Right cardiac atrium (tissue), 5 donors: ENCODE results near the gene PCNA. TPM values are rescaled to one million over a fixed set of nuclear protein-coding genes. Genes with fewer than 3 reads are reported as not detected.
A peak's percentile ranks its signal among the peaks of the same experiment; 100 is the strongest.

Experiments
- ATAC-seq, 2 donors: fragments of 200-7000 bp; cut with Tn5 transposase; one replicate each; pipeline versions ENCODE4 v1.8.0 to v1.9.1; 2020; ENCODE audit warnings: moderate library complexity in 2 of 2, mild to moderate bottlenecking in 1 of 2
- DNase-seq, 3 donors: peaks; one replicate each; pipeline ENCODE4 v3.0.0-alpha.2; 2020
- H3K27ac ChIP-seq: one replicate; pipeline ENCODE4 v1.5.1; 2013; ENCODE audit warnings: mild to moderate bottlenecking, low read length, control low read depth, moderate library complexity
- H3K27me3 ChIP-seq: one replicate; pipeline ENCODE4 v1.6.1; 2013; ENCODE audit not compliant: control insufficient read depth, insufficient read depth
- H3K4me1 ChIP-seq: one replicate; pipeline ENCODE4 v1.6.1; 2013; ENCODE audit warnings: low read length; ENCODE audit not compliant: control insufficient read depth, insufficient read depth
- H3K4me3 ChIP-seq: one replicate; pipeline ENCODE4 v1.5.1; 2013; ENCODE audit warnings: low read length, control low read depth
- H3K9me3 ChIP-seq: one replicate; pipeline ENCODE4 v1.6.1; 2013; ENCODE audit warnings: low read length; ENCODE audit not compliant: control insufficient read depth
- WGBS: extraction: QIAGEN DNeasy Blood & Tissue Kit; methylation state at CpG from one replicate; pipeline ENCODE4 v1.1.7; 2013; 5-methylcytosine and 5-hydroxymethylcytosine counted together
- intact Hi-C, 4 donors: fragments of 100-400 bp; cut with DNase I; formaldehyde crosslinking; loops; one replicate each; pipeline versions ENCODE4 v1.11.0 to v1.14.0; 2022 to 2023
- long read RNA-seq, 4 donors: library from polyadenylated mRNA; unstranded; transcript quantifications; one replicate each; pipeline ENCODE4 v2.0.0, GENCODE V29; 2020 to 2021
- polyA plus RNA-seq: library from polyadenylated mRNA; stranded (reverse); fragments of 200-250 nt; gene quantifications from one replicate; pipeline ENCODE4 v1.2.3, GENCODE V29; 2013
- total RNA-seq, 4 donors: library from RNA; stranded (reverse); fragmentation: NEBNext Ultra II Directional; extraction: Animal tissue kit (Norgen Biotek cat#: 25700); gene quantifications; one replicate each; pipeline ENCODE4 v1.2.1, GENCODE V29; 2021
- donor health status: healthy with polysubstance abuse.
- donor health status: DM: no; HTN: yes; CAD: no.
- donor health status: DM: no; HTN: no; CAD: no.
- donor health status: DM: no; HTN: yes; CAD: no; lungs with severe emphysema.
- donor health status: DM: yes; HTN: yes; CAD: no.

The PCNA gene
- total RNA-seq (10 to 100 TPM; 19.4 to 36.8 (median 25.7) TPM), polyA plus RNA-seq (41.4 TPM)
- long read RNA-seq, donor 1, transcript PCNA-202 (7 exons, 1,359 nt) = minor isoform, 14 of 34 reads
- long read RNA-seq, donor 1, transcript PCNA-201 (6 exons, 1,344 nt) = major isoform, 18 of 34 reads
- long read RNA-seq, donor 1, partial matches to known transcripts = 0 of 34 reads
- long read RNA-seq, donor 1, other reads (novel, unspliced or antisense) = 2 of 34 reads
- long read RNA-seq, donor 2, transcript PCNA-202 (7 exons, 1,359 nt) = major isoform, 11 of 22 reads
- long read RNA-seq, donor 2, transcript PCNA-201 (6 exons, 1,344 nt) = major isoform, 11 of 22 reads
- long read RNA-seq, donor 2, partial matches to known transcripts = 0 of 22 reads
- long read RNA-seq, donor 2, other reads (novel, unspliced or antisense) = 0 of 22 reads
- long read RNA-seq, donor 3, transcript PCNA-201 (6 exons, 1,344 nt) = major isoform, 29 of 55 reads
- long read RNA-seq, donor 3, transcript PCNA-202 (7 exons, 1,359 nt) = minor isoform, 24 of 55 reads
- long read RNA-seq, donor 3, partial matches to known transcripts = 0 of 55 reads
- long read RNA-seq, donor 3, other reads (novel, unspliced or antisense) = 2 of 55 reads
- long read RNA-seq, donor 4, transcript PCNA-202 (7 exons, 1,359 nt) = major isoform, 12 of 26 reads
- long read RNA-seq, donor 4, transcript PCNA-201 (6 exons, 1,344 nt) = major isoform, 12 of 26 reads
- long read RNA-seq, donor 4, partial matches to known transcripts = 1 of 26 reads
- long read RNA-seq, donor 4, other reads (novel, unspliced or antisense) = 1 of 26 reads

DNA sequence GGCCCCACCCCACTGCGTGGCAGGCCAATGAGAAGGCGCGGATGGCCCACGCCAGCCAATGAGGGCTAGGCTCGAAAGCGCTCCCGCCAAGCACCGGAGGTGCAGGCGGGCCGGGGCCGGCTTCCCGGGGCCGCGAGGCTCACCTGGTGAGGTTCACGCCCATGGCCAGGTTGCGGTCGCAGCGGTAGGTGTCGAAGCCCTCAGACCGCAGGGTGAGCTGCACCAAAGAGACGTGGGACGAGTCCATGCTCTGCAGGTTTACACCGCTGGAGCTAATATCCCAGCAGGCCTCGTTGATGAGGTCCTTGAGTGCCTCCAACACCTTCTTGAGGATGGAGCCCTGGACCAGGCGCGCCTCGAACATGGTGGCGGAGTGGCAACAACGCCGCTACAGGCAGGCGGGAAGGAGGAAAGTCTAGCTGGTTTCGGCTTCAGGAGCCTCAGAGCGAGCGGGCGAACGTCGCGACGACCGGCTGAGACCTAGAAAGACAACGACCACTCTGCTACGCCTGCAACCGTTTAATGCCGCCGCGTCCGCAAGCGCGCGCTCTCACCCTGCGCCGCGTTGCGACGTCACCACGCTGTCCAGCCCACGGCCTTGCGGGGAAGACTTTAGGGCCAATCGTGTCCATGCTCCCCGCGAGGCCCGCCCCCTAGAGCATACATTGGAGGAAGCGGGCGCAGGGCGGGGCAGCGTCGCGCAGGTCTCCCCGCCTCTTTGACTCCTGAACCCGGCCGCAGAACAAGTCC, at the start of gene PCNA:
PCNA (minus strand) TSS at position 524 of the 750 bp plus-strand sequence; CDS start at position 364, 160 bp downstream.
- ATAC-seq (peak; percentile 100), DNase-seq (peak; percentile 98 to 100 (median 99))
- intact Hi-C loops = no loop called here

DNA sequence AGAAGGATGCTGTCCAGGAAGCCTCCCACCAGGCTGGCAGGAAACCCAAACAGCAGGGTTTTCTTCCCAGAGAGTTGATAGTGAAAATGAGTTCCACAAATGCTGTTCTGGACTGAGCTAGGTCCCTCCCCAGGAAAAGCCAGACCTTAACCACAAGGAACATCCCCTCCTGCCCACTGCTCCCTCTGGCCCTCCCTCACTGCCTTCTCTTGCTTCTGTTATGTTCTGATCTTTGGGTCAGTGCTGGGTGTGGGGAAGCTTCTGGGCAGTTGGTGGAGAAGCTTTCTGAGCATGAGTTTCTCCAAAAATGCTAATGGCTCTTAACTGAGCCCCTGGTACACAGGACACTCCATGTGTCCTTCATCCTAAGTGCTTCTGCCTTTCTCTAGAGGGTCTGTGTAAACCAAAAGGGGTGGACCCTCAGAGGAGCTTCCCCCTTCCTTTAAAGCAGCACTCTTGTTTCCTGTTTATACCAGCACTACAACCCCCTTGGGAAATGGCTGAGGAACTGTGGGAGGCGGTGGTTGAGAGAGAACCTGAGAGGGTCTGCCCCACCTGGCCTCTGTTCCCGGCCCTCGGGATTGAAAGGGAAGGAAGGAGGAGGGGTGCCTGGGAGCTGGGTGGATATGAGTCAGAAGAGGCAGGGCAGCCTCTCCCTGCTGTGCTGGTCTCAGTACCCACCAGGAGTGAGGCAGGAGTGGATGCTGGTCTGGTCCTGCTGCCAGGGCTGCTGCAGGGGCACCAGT, 49.1 kb upstream of the PCNA start:
- DNase-seq (peak in 2 of 3 donors; percentile 29 to 53), ATAC-seq (peak; percentile 40 to 81)
- 28% methylated on average over 3 of the region's 3 CpGs for WGBS
- H3K27me3 ChIP-seq = no peaks in the 10 kb centered on the region
- no peak overlapping the region for H3K4me3 ChIP-seq
- intact Hi-C loops = no loop called here
- peaks cover 55% of the 10 kb centered on the region for H3K4me1 ChIP-seq
- peak overlapping the region; percentile 40 for H3K27ac ChIP-seq
- H3K9me3 ChIP-seq = no peaks in the 10 kb centered on the region

More for the DNA sequence above, at the start of gene PCNA:
- under 1% methylated on average over 71 of the region's 71 CpGs for WGBS
- H3K4me1 ChIP-seq = peaks cover 4% of the 10 kb centered on the region
- no peaks in the 10 kb centered on the region for H3K27me3 ChIP-seq
- peak within 1 kb of the TSS; percentile 87 for H3K27ac ChIP-seq
- H3K4me3 ChIP-seq = peak within 1 kb of the TSS; percentile 60
- H3K9me3 ChIP-seq = no peaks in the 10 kb centered on the region

DNA sequence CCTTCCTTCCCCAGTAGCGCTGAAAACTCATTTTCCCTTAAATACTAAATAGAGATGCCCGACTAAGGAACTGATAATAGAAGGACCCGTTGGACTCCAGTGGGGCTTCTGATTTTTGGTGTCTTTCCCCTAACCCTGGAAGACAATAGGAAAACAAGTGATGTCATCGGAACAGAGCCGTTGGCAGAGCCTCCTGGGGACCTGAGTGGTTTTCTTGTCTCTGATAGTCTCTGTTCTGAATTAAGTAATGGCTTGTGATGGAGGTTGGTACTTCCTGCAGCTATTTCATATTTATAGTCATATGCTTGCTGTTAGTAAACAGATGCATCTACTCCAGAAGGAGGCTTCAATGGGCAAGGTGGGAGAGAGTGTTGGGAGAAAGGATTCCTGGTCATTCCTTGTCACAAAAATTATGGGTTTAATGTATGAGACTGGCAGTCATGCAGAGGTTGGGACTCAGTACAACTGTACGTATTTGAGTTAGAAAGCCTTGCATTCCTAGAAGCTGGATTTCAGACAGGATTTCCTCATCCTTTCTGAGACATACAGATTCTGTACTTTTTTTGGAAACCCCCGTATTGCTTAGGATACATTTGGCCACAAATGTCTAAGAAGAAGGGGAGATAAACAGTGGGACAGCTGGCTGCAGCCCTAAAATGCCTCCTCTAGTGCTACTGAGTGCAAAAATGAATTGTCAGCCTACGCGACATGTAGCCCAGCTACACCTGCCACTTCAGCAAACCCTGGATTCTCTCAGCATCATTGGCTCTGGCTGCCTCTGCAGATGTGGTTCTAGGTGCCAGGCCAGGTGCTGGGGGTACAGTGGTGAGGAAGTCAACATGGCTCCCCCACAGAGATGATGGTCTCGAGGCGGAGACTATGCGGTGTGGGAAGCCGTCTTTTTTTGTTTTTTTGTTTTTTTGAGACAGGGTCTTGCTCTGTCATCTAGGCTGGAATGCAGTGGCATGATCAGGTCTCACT, 45.2 kb upstream of the PCNA start:
- 64% methylated on average over 13 of the region's 13 CpGs for WGBS
- peaks cover 21% of the 10 kb centered on the region for H3K4me1 ChIP-seq

DNA sequence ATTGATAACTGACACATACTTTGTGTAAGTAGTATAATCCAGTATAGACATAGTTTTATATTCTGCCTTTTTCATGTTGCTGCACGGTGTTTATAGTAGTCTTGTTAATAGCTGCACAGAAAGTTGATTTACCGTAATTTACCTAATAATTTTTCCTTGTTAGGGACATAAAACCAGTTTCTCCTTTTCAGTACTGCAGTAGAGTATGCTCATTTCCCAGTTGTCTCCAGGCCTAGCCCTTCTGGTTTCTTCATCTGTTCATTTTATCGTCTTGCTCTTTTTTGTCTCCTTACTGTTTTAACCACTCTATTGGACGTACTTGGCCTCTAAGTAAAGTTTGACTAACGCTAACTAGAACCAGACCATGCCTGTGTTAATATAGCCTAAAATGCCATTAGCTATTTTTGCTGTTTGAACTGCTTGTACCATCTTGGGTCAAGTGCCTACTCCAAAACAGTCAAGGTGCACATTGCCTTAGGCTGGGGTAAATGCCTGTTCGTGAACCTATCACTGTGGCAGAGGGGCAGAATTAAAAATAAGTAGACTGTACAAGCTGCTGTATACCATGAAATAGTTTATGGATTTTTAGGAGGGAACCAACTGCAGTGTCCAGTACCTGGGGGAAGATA, 41.9 kb upstream of the PCNA start:
- intact Hi-C loops = no loop called here
- no peaks in the 10 kb centered on the region for H3K9me3 ChIP-seq
- DNase-seq = no peak
- no peak for ATAC-seq
- H3K27me3 ChIP-seq = no peaks in the 10 kb centered on the region
- peaks cover 8% of the 10 kb centered on the region for H3K4me1 ChIP-seq
- WGBS = 79% methylated on average over 6 of the region's 6 CpGs
- H3K4me3 ChIP-seq = no peak overlapping the region
- H3K27ac ChIP-seq = no peak overlapping the region

More for the DNA sequence above, 45.2 kb upstream of the PCNA start:
- DNase-seq (no peak), ATAC-seq (no peak)
- H3K27ac ChIP-seq = no peak overlapping the region
- H3K4me3 ChIP-seq = no peak overlapping the region
- intact Hi-C loops = no loop called here
- no peaks in the 10 kb centered on the region for H3K27me3 ChIP-seq
- H3K9me3 ChIP-seq = no peaks in the 10 kb centered on the region

DNA sequence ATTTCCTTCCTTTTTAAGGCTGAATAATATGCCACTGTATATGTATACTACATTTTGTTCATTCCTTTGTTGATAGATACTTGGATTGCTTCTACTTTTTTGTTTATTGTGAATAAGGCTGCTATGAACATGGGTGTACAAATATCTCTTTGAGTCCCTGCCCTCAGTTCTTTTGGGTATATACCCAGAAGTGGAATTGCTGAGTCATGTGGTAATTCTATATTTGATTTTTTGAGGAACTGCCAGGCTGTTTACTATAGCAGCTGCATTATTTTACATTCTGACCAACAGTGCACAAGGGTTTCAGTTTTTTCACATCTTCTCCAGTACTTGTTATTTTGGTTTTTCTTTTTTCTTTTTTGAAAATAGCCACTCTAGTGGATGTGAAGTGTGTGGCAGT, 41.1 kb upstream of the PCNA start:
- peaks cover 8% of the 10 kb centered on the region for H3K4me1 ChIP-seq
- no peaks in the 10 kb centered on the region for H3K27me3 ChIP-seq
- ATAC-seq = no peak
- no peak overlapping the region for H3K4me3 ChIP-seq
- intact Hi-C loops = no loop called here
- no peaks in the 10 kb centered on the region for H3K9me3 ChIP-seq
- DNase-seq = no peak
- H3K27ac ChIP-seq = no peak overlapping the region

DNA sequence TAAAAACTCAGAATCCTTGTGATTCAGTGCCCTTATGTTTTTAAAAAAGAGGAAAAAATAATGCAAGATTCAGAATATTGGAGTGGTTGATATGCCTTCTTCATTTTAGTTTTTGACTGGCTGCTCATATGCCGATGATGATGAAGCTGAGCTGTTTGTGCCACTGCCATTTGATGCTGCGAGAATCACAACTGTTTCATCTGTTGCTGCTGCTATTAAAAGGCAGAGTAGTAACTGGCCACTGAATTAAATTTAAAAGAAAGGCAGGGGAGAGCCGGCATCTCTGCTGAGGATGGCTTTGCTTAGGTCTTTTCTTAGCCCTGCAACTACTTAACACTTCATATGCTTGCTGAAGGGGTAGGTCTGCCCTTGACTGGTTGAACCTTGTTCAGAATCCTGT, 40.2 kb upstream of the PCNA start:
- Histone ChIP-seq H3K27ac (no peak overlapping the region), H3K9me3 (no peaks in the 10 kb centered on the region), H3K4me1 (peaks cover 11% of the 10 kb centered on the region), H3K27me3 (no peaks in the 10 kb centered on the region), H3K4me3 (no peak overlapping the region)
- intact Hi-C loops = no loop called here
- DNase-seq (no peak), ATAC-seq (no peak)
- 55% methylated on average over 3 of the region's 3 CpGs for WGBS

DNA sequence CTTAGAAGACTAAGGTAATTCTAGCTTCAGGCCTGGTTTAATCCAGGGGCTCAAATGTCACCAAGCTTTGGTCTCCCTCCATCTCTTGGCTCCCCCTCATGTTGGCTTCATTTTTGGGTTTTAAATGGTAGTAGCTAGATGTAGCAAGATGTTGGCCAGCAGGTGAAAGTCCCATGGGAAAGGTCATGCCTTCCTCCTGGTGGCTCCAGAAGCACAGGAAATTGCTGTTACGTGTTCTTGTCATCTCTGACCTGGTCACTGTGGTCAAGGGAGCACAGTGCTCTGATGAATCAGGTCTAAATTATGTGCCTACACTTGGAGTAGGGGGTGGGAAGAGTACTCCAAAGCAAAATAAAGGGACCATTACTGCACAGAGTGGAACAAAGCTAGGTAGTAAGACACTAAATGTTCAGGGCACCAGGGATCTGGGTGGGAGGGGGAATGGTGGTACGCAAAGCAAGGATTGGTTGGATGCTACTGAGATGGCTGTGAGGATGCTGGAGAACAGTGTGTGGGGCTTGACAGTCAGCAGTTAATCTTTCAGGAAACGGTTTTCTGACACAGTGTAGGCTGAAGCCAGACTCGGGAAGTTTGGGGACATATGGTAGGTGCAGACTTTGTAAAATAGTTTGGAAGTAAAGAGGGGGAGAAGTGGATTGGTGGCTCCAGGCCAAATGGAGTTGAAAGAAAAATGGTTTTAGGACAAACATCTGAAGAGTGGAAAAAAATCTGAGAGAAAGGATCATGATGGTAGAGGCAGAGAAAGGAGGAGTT, 37.1 kb upstream of the PCNA start:
- H3K27ac ChIP-seq = no peak overlapping the region
- peaks cover 16% of the 10 kb centered on the region for H3K4me1 ChIP-seq
- H3K4me3 ChIP-seq = no peak overlapping the region
- H3K27me3 ChIP-seq = no peaks in the 10 kb centered on the region
- DNase-seq (no peak), ATAC-seq (peak in 1 of 2 donors; percentile 26)
- intact Hi-C loops = no loop called here
- WGBS = 46% methylated on average over 4 of the region's 4 CpGs
- H3K9me3 ChIP-seq = no peaks in the 10 kb centered on the region

DNA sequence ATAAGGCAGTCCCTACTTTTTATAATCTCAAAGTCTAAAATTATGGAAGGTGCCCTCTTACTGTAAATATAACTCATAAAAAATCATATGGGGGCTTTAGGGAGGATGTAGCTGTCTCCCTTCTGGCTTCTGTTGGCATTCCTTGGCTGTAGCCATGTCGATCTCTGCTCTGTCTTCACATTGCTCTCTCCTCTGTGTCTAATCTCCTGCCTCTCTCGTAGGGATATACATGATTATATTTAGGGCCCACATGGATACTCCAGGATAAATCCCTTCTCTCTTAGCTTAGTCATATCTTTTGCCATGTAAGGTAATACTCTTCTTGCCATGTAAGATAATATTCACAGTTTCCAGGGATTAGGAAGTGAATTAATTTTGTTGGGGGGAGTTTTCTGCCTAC, 35.6 kb upstream of the PCNA start:
- no peak overlapping the region for H3K27ac ChIP-seq

DNA sequence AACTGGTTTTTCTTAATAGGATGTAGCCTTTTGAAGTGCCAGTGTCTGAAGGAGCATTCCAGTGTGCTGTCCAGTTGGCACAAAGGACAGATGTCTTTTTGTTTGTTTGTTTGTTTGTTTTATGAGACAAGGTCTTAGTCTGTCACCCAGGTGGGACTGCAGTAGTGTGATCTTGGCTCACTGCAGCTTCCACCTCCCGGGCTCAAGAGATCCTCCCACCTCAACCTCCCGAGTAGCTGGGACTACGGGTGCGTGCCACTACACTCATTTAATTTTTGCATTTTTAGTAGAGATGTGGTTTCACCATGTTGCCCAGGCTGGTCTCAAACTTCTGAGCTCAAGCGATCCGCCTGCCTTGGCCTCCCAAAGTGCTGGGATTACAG, 34.8 kb upstream of the PCNA start:
- ATAC-seq (no peak), DNase-seq (no peak)
- Histone ChIP-seq H3K4me3 (no peak overlapping the region), H3K9me3 (no peaks in the 10 kb centered on the region), H3K27me3 (no peaks in the 10 kb centered on the region), H3K27ac (no peak overlapping the region), H3K4me1 (peaks cover 25% of the 10 kb centered on the region)
- intact Hi-C loops = no loop called here
- 91% methylated on average over 6 of the region's 6 CpGs for WGBS

More for the DNA sequence above, 35.6 kb upstream of the PCNA start:
- intact Hi-C loops = no loop called here
- no peak overlapping the region for H3K4me3 ChIP-seq
- no peaks in the 10 kb centered on the region for H3K27me3 ChIP-seq
- H3K4me1 ChIP-seq = peaks cover 20% of the 10 kb centered on the region
- DNase-seq (no peak), ATAC-seq (no peak)
- WGBS = 59% methylated on average over 2 of the region's 2 CpGs
- no peaks in the 10 kb centered on the region for H3K9me3 ChIP-seq
